ENCODE measurements around the gene OR2T29.
"Not testable (repeated sequence)": the region's sequence is repeated elsewhere in the genome, so short reads cannot be mapped to it uniquely, and the experiment has no call there.

Gene OR2T29

DNA sequence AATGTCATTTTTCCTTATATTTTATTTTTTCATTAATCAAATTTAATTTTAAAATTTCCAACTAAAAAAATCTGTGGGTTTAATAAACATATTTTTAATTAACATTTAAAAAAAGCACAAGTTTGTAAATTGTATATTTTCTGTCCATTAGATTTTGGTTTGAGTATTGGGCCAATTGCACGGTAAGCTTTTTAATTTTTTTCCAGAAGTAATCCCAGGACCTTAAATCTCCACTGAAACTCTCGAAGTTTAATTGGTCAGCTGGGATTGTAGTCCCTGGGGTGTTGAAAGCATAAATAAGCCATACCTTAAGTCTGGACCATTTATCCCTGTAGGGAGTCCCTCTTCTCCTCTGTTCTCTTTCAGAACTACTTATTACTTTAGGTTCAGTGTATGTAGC is 54.8 kb downstream of the OR2T29 start, which contains the start of gene OR2G6:
Gene OR2G6 (plus strand): TSS at position 301 of the 400 bp plus-strand sequence. CDS start 13,574 bp downstream, outside the sequence.
- DNase-seq, result not testable (repeated sequence)

All from activated CD4-positive, alpha-beta T cell treated with anti-CD3 and anti-CD28 coated beads, Interleukin-2, amount 50 U/mL, for 48 hours (primary cell).